ENCODE data around the gene SUSD5. TPM values are rescaled to one million over a fixed set of nuclear protein-coding genes. Genes with fewer than 3 reads are reported as not detected.

The SUSD5 gene
- total RNA-seq, 4 donors from 2014 or later = 0.42 to 2.3 (median 1.3) TPM

DNA sequence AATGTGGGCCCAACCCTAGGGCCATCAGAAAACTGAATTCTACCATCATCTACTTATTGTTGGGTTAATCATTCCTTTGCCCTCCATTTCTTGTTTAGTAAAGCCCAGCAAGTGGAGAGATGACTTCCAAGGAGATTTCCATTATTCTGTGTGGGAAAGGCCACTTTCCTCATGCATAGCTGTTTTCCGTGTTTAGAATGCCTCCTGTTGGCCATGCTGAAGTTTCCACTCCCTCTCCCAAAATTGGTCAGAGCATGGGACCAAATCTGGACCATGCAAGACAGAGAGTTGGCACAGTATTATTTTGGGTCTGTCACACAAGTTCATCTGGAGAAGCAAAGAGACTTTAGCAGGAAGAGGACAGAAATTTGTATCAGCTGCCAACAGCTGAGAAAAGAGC lies 15.3 kb upstream of the SUSD5 start:
- no peaks in the 10 kb centered on the region for H3K36me3 ChIP-seq
- no peaks in the 10 kb centered on the region for H3K4me1 ChIP-seq
- H3K4me3 ChIP-seq = no peak overlapping the region
- DNase-seq (ENCODE audit: extremely low spot score) = no peak
- 100% methylated on average over 1 of the region's 1 CpG for WGBS
- no peak overlapping the region for H3K27ac ChIP-seq (replicated peaks in 1 of 4)
- intact Hi-C loops (cut with DNase I) = no loop called here
- no peaks in the 10 kb centered on the region for H3K27me3 ChIP-seq
- TF ChIP-seq POLR2AphosphoS5 (IDR thresholded peaks at IDR 0.05) (no peak), POLR2A (IDR thresholded peaks at IDR 0.05; ENCODE audit: low read depth) (no peak), CTCF (IDR thresholded peaks at IDR 0.05) (no peak), EP300 (IDR thresholded peaks at IDR 0.05) (no peak)
- H3K9me3 ChIP-seq = peaks cover 0 to 5% (median 0%) of the 10 kb centered on the region in 4 donors

DNA sequence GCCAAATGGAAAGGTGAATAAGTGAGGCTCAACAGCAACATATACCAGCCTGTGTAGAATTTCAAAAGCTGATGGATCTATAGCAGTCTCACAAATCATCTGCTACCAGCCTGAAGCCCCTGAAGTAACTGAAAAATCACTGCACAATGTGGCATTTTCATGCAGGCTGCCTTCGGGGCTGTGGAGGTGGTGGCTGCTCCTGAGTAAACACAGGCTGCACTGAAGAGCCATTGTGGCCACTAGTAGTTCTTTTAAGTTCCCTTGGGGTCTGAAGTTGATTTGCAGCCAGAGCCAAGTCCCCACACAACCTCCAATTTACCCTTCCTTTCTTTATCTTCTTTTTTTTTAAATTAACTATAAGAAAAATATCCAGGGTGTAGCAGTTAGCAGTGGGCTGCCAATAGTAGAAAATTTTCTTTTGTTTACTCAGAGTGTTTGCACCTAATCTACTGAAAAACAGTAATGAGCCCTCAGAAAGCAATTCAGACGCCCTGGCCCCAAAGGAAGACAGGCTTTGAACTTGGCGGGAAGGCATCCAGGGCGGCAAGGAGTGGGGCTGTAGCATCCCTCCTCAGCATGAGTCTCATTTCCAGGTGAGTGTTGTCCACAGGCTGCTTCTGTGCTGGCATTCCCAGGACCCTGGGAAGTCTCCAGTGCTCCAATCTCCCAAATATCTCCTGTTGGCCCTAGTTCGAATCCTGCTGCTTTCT lies 13.3 kb upstream of the SUSD5 start:
- H3K9me3 ChIP-seq = no peaks in the 10 kb centered on the region
- WGBS = 65% methylated on average over 4 of the region's 5 CpGs
- no peaks in the 10 kb centered on the region for H3K4me1 ChIP-seq
- no peaks in the 10 kb centered on the region for H3K36me3 ChIP-seq
- no peak for DNase-seq (ENCODE audit: extremely low spot score)
- H3K27me3 ChIP-seq = no peaks in the 10 kb centered on the region
- H3K4me3 ChIP-seq = no peak overlapping the region
- intact Hi-C loops (cut with DNase I) = no loop called here
- TF ChIP-seq CTCF (IDR thresholded peaks at IDR 0.05) = no peak
- no peak for TF ChIP-seq EP300 (IDR thresholded peaks at IDR 0.05)
- no peak for TF ChIP-seq POLR2AphosphoS5 (IDR thresholded peaks at IDR 0.05)
- no peak for TF ChIP-seq POLR2A (IDR thresholded peaks at IDR 0.05; ENCODE audit: low read depth)
- H3K27ac ChIP-seq (replicated peaks in 1 of 4) = no peak overlapping the region

GRCh38 chr3:33229947-33230346 lies 11.3 kb upstream of the SUSD5 start:
- H3K4me3 ChIP-seq = no peak overlapping the region
- 46% methylated on average over 5 of the region's 5 CpGs for WGBS
- no peaks in the 10 kb centered on the region for H3K36me3 ChIP-seq
- no peaks in the 10 kb centered on the region for H3K27me3 ChIP-seq
- no peak for DNase-seq (ENCODE audit: extremely low spot score)
- no peak for TF ChIP-seq POLR2A (IDR thresholded peaks at IDR 0.05; ENCODE audit: low read depth)
- no peak for TF ChIP-seq POLR2AphosphoS5 (IDR thresholded peaks at IDR 0.05)
- TF ChIP-seq EP300 (IDR thresholded peaks at IDR 0.05) = no peak
- no peak for TF ChIP-seq CTCF (IDR thresholded peaks at IDR 0.05)
- no peaks in the 10 kb centered on the region for H3K4me1 ChIP-seq
- H3K9me3 ChIP-seq = no peaks in the 10 kb centered on the region
- intact Hi-C loops (cut with DNase I) = no loop called here
- H3K27ac ChIP-seq (replicated peaks in 1 of 4) = no peak overlapping the region

DNA sequence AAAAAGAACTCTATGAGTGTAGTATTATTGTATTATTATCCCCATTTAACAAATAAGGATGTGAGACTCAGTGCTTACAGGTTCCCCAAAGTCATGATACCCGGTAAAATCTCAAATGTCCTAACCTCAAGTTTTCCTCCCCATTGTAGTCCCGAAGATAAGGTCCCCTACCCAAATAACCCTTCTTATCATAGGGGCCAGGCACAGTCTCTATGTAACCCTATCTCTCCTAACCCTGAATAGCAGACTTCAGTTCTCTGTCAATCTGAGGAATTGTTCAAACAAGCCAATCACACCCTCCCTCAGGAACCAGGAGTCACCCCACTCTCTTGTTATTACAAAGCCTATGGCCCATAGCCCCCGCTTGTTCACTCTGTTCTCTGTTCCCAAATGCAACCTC lies 10.5 kb upstream of the SUSD5 start:
- no peaks in the 10 kb centered on the region for H3K4me1 ChIP-seq
- H3K36me3 ChIP-seq = no peaks in the 10 kb centered on the region
- no peaks in the 10 kb centered on the region for H3K27me3 ChIP-seq
- 83% methylated on average over 3 of the region's 3 CpGs for WGBS
- TF ChIP-seq POLR2A (IDR thresholded peaks at IDR 0.05; ENCODE audit: low read depth) (no peak), POLR2AphosphoS5 (IDR thresholded peaks at IDR 0.05) (no peak), CTCF (IDR thresholded peaks at IDR 0.05) (no peak), EP300 (IDR thresholded peaks at IDR 0.05) (no peak)
- no peaks in the 10 kb centered on the region for H3K9me3 ChIP-seq
- H3K27ac ChIP-seq (replicated peaks in 1 of 4) = no peak overlapping the region
- intact Hi-C loops (cut with DNase I) = no loop called here
- H3K4me3 ChIP-seq = no peak overlapping the region
- DNase-seq (ENCODE audit: extremely low spot score) = no peak

DNA sequence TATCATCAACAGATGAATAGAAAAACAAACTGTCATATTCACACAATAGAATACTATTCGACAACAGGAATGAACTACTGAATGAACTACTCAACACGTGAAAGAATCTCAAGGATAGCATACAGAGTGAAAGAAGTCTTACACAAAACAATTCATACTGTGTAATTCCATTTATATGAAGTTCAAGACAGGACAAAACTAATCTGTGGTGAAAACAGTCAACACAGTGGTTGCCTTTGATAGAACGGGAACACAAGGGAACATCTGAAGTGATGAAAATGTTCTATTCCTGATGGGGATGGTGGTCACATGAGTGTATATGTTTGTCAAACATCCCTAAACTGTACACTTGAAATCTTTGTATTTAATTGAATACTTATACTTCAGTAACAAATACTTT lies 2.6 kb upstream of the SUSD5 start:
- Histone ChIP-seq H3K9me3 (no peaks in the 10 kb centered on the region), H3K27ac (replicated peaks in 1 of 4) (no peak overlapping the region), H3K27me3 (peaks cover 0 to 33% (median 6%) of the 10 kb centered on the region in 4 donors), H3K36me3 (no peaks in the 10 kb centered on the region), H3K4me3 (no peak overlapping the region), H3K4me1 (peaks cover 10 to 18% (median 14%) of the 10 kb centered on the region in 4 donors)
- no peak for DNase-seq (ENCODE audit: extremely low spot score)
- whole genome bisulfite sequencing = 79% methylated on average over 3 of the region's 3 CpGs
- intact Hi-C loops (cut with DNase I) = no loop called here
- no peak for TF ChIP-seq CTCF (IDR thresholded peaks at IDR 0.05)
- TF ChIP-seq POLR2AphosphoS5 (IDR thresholded peaks at IDR 0.05) = no peak
- no peak for TF ChIP-seq EP300 (IDR thresholded peaks at IDR 0.05)
- no peak for TF ChIP-seq POLR2A (IDR thresholded peaks at IDR 0.05; ENCODE audit: low read depth)
